T-cell (primary cell): ENCODE data around the gene TNK1. TPM values are rescaled to one million over a fixed set of nuclear protein-coding genes. Genes with fewer than 3 reads are reported as not detected.

Experiments used
- ATAC-seq, 4 experiments: fragments of 200-7000 bp in 3 of 4; fragments of 150-1000 bp in 1 of 4; cut with Tn5 transposase; replicated peaks in 1 of 4; 1 replicate in 3 of 4; 2 replicates in 1 of 4; pipeline ENCODE4 v1.10.0; 2021; ENCODE audit warnings: moderate library complexity in 3 of 4, mild to moderate bottlenecking in 2 of 4, moderate number of reproducible peaks in 1 of 4
- CTCF ChIA-PET, 2 donors: fragments of 300-600 bp; sonication (Branson Sonifier 250); formaldehyde crosslinking; loops; one replicate each; lab custom pipeline; 2022; ENCODE audit warnings: antibody characterized with exemption in 2 of 2; lab: Charles Lee
- POLR2A ChIA-PET, 2 donors: fragments of 300-600 bp; sonication (Branson Sonifier 250); formaldehyde crosslinking; loops; one replicate each; lab custom pipeline; 2022; ENCODE audit warnings: antibody characterized with exemption in 2 of 2; lab: Charles Lee
- DNase-seq, 35 experiments: peaks; one replicate each; pipeline versions ENCODE4 v3.0.0 to v3.0.0-alpha.2; 2013 to 2023
- H3K27ac ChIP-seq: one replicate; pipeline ENCODE4 v1.5.1; 2013; ENCODE audit warnings: low read length
- H3K27me3 ChIP-seq, 2 experiments: replicated peaks in 1 of 2; 1 replicate in 1 of 2; 2 replicates in 1 of 2; pipeline versions ENCODE4 v1.6.1 to v1.7.0; 2013; ENCODE audit warnings: low read length in 1 of 2, mixed read lengths in 1 of 2; ENCODE audit not compliant: control insufficient read depth in 2 of 2, insufficient read depth in 2 of 2; ENCODE audit errors: extremely low read depth in 1 of 2
- H3K36me3 ChIP-seq, 2 donors: 1 replicate in 1 of 2; 2 replicates in 1 of 2; pipeline versions ENCODE4 v1.6.1 to v1.7.0; 2013; ENCODE audit warnings: low read length in 1 of 2; ENCODE audit not compliant: control insufficient read depth in 2 of 2, insufficient read depth in 1 of 2; ENCODE audit errors: extremely low read depth in 1 of 2
- H3K4me1 ChIP-seq, 2 experiments: 1 replicate in 1 of 2; 2 replicates in 1 of 2; pipeline versions ENCODE4 v1.6.1 to v1.7.0; 2013; ENCODE audit warnings: low read length in 2 of 2, mixed read lengths in 1 of 2; ENCODE audit not compliant: insufficient read depth in 2 of 2, control insufficient read depth in 1 of 2; ENCODE audit errors: extremely low read depth in 1 of 2
- H3K4me3 ChIP-seq, 2 donors: 1 replicate in 1 of 2; 2 replicates in 1 of 2; pipeline versions ENCODE4 v1.5.1 to v1.7.0; 2013; ENCODE audit warnings: mild to moderate bottlenecking in 2 of 2, low read length in 1 of 2, moderate library complexity in 1 of 2; ENCODE audit not compliant: control insufficient read depth in 1 of 2; ENCODE audit errors: extremely low read depth in 1 of 2
- H3K9me3 ChIP-seq: 2 replicates; pipeline ENCODE4 v1.7.0; 2013
- H3K27ac Mint-ChIP-seq, 2 donors: one replicate each; pipeline ENCODE4 v1.8.0; 2020 to 2021; ENCODE audit warnings: mild to moderate bottlenecking in 2 of 2, mixed read lengths in 2 of 2
- H3K27me3 Mint-ChIP-seq, 2 donors: one replicate each; pipeline ENCODE4 v1.8.0; 2021 to 2022; ENCODE audit warnings: mixed read lengths in 2 of 2
- H3K36me3 Mint-ChIP-seq: one replicate; pipeline ENCODE4 v1.8.0; 2021; ENCODE audit warnings: mixed read lengths
- H3K4me1 Mint-ChIP-seq, 3 donors: one replicate each; pipeline ENCODE4 v1.8.0; 2020 to 2022; ENCODE audit warnings: mixed read lengths in 3 of 3, mild to moderate bottlenecking in 1 of 3
- H3K4me3 Mint-ChIP-seq, 3 donors: one replicate each; pipeline ENCODE4 v1.8.0; 2020 to 2022; ENCODE audit warnings: mild to moderate bottlenecking in 3 of 3, mixed read lengths in 3 of 3, moderate library complexity in 3 of 3
- H3K9me3 Mint-ChIP-seq, 3 donors: one replicate each; pipeline ENCODE4 v1.8.0; 2020 to 2022; ENCODE audit warnings: mixed read lengths in 3 of 3
- WGBS: methylation state at CpG from one replicate; pipeline ENCODE4 v1.1.5; 2013; ENCODE audit warnings: missing lambda C conversion rate; ENCODE audit not compliant: insufficient coverage; 5-methylcytosine and 5-hydroxymethylcytosine counted together
- total RNA-seq, 35 experiments: library from RNA in 6 of 35; stranded (reverse) in 6 of 35; fragments of 120-200 nt in 1 of 35; gene quantifications; one replicate each; pipeline versions ENCODE4 v1.2.1 to v1.2.4 and lab custom pipeline; 2013 to 2026

Gene TNK1
- total RNA-seq, 5 donors from 2014 or later (not counting 1 experiment from before 2014, with no cell fraction given) = 5.7 to 18.3 (median 16.0) TPM

GRCh38 chr17:7388856-7389255 lies 8.0 kb downstream of the TNK1 start:
- Histone ChIP-seq H3K9me3 (no peaks in the 10 kb centered on the region), H3K27me3 (no peaks in the 10 kb centered on the region), H3K4me3 (no peak overlapping the region), H3K36me3 (peaks cover 20 to 51% of the 10 kb centered on the region in 2 donors), H3K27ac (no peak overlapping the region), H3K4me1 (peaks cover 10 to 58% of the 10 kb centered on the region in 2 experiments)
- DNase-seq (no peak), ATAC-seq (no peak)
- H3K4me1 Mint-ChIP-seq = peaks cover 30 to 39% (median 38%) of the 10 kb centered on the region in 3 donors
- ChIA-PET POLR2A (no interaction called here), CTCF (no interaction called here)
- no peak overlapping the region for H3K4me3 Mint-ChIP-seq
- no peaks in the 10 kb centered on the region for H3K9me3 Mint-ChIP-seq
- 99% methylated on average over 10 of the region's 10 CpGs for WGBS
- H3K27me3 Mint-ChIP-seq = no peaks in the 10 kb centered on the region
- H3K27ac Mint-ChIP-seq = no peak overlapping the region
- H3K36me3 Mint-ChIP-seq = peaks cover 19% of the 10 kb centered on the region

DNA sequence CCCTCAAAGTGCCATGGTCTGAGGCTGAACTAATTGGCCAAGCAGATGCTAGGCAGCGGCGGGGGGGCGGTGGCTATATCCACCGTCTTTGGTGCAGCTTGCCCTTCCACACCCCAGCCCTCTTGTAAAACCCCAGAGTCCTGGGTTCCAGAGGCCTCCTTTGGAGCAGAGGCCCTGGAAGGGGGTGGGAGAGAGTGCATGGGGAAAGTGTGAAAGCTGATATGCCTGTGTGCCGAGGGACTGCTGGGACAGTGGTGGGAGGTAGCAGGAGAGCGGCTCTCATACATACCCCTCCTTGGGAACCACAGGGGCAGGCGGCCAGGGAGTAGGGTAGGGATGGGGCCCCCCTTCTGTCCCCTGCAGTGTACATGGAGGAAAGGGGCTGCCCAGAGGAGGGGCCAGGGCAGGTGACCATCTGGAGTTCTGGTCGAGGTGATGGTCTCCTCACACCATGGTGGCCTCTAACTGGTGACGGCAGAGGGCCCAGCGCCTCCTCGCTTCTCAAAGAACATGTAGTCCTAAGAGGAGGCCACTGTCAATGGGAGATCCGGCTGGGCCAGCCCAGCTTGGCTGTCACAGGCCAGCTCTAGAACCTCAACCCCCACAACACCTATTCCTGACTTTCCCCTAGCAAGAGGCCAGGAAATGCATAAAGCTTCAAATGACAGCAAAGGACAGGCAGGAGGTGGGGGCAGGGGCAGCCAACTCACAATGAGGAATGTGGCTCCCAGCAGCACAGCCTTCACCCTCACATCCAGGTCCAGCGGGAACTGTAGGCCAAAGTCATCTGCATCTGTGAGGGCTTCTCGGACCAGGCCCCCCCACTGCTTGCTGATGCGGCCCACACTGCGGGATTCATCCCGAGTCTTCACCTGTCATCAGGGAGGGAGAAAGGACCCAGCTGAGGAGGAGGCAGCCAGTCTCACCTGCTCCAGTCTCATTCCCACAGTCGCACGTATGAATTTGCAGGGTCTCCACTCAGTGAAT lies 9.3 kb downstream of the TNK1 start:
- no peaks in the 10 kb centered on the region for H3K9me3 ChIP-seq
- Mint-ChIP-seq H3K9me3 (no peaks in the 10 kb centered on the region), H3K27me3 (no peaks in the 10 kb centered on the region), H3K36me3 (peaks cover 19% of the 10 kb centered on the region), H3K4me3 (no peak overlapping the region), H3K4me1 (peaks cover 31 to 41% (median 39%) of the 10 kb centered on the region in 3 donors), H3K27ac (no peak overlapping the region)
- ChIA-PET CTCF (interaction anchor here in 1 of 2 donors (0.6 kb wide), 1 partner anchor 127 kb away, joined by 4 read pairs; no protein-coding TSS in a partner anchor), POLR2A (interaction anchor here in 1 of 2 donors (0.7 kb wide), 1 partner anchor 54 kb away, joined by 3 read pairs; the partner anchor contains the start of gene ACAP1)
- 97% methylated on average over 9 of the region's 19 CpGs for WGBS
- DNase-seq (no peak), ATAC-seq (no peak)
- peaks cover 10 to 55% of the 10 kb centered on the region in 2 experiments for H3K4me1 ChIP-seq
- peaks cover 20 to 51% of the 10 kb centered on the region in 2 donors for H3K36me3 ChIP-seq
- H3K4me3 ChIP-seq = no peak overlapping the region
- no peaks in the 10 kb centered on the region for H3K27me3 ChIP-seq
- no peak overlapping the region for H3K27ac ChIP-seq

- Mint-ChIP-seq H3K36me3 (peaks cover 19% of the 10 kb centered on the region), H3K27ac (peak overlapping the region in 1 of 2 donors; percentile 76), H3K4me1 (peaks cover 32 to 43% (median 41%) of the 10 kb centered on the region in 3 donors), H3K9me3 (no peaks in the 10 kb centered on the region), H3K4me3 (peak overlapping the region in 2 of 3 donors; percentile 37 to 75), H3K27me3 (no peaks in the 10 kb centered on the region)
- peaks cover 20 to 51% of the 10 kb centered on the region in 2 donors for H3K36me3 ChIP-seq
- no peaks in the 10 kb centered on the region for H3K27me3 ChIP-seq
- ChIA-PET POLR2A (interaction anchor here in 1 of 2 donors (0.7 kb wide), 1 partner anchor 55 kb away, joined by 3 read pairs; the partner anchor contains the start of gene ACAP1), CTCF (interaction anchor here in 1 of 2 donors (0.5 kb wide), 1 partner anchor 182 kb away, joined by 3 read pairs; no protein-coding TSS in a partner anchor)
- peaks cover 10 to 57% of the 10 kb centered on the region in 2 experiments for H3K4me1 ChIP-seq
- DNase-seq (no peak), ATAC-seq (no peak)
- no peak overlapping the region for H3K4me3 ChIP-seq
- no peak overlapping the region for H3K27ac ChIP-seq
- no peaks in the 10 kb centered on the region for H3K9me3 ChIP-seq
- 37% methylated on average over 2 of the region's 2 CpGs for WGBS
Observed at GRCh38 chr17:7391307-7391706, 10.4 kb downstream of the TNK1 start.

DNA sequence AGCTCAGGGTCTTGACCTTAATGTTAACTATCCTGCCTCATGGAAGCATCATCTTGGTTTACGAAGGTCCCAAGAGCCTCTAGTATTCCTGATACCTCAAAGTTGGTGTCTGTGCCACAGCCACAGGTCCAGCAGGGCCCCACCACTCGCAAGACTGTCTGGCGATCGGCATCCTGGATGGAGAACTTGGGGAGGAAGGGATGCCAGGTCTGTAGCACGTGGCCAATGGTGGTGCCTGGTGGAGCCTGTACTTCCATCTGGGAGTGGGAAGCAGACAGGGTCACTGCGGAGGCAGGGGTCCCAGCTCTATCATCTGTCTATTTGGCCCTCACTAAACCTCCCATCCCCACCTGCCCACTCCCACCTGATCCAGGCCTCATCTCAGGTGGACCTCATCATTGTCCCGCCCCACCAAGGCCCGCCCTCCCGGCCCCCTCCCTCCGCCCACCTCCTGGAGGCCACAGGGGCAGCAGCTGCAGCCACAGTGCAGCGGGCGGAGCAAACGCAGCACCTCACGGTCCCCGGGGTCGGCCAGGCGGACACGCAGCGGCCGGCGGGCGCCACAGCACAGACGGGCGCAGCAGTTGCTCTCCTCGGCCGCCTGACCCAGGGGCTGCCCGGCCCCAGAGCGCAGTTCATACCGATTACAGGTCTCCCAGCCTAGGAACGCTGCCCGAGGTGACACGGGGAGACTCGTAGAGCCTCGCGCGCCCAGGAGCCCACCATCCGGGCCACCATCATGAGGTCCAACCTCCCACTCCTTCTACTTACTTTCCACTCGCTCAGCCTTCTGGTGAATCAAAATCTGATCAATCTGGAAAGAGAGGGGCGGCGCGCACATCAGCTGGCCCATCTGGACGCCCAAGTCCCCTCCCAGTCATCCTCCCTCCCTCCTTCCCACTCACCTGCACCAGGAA lies 12.1 kb downstream of the TNK1 start:
- Mint-ChIP-seq H3K4me1 (peaks cover 32 to 43% (median 41%) of the 10 kb centered on the region in 3 donors), H3K27ac (peak overlapping the region; percentile 74 to 76), H3K9me3 (no peaks in the 10 kb centered on the region), H3K36me3 (peaks cover 19% of the 10 kb centered on the region), H3K27me3 (no peaks in the 10 kb centered on the region), H3K4me3 (peak overlapping the region; percentile 91 to 96 (median 93))
- H3K27me3 ChIP-seq = no peaks in the 10 kb centered on the region
- H3K4me3 ChIP-seq = peak overlapping the region; percentile 80 to 97
- peaks cover 10 to 57% of the 10 kb centered on the region in 2 experiments for H3K4me1 ChIP-seq
- DNase-seq = no peak
- ChIA-PET POLR2A (interaction anchor here in 1 of 2 donors (0.6 kb wide), 1 partner anchor 669 kb away, joined by 5 read pairs; no protein-coding TSS in a partner anchor), CTCF (no interaction called here)
- no peak for ATAC-seq
- peak overlapping the region; percentile 66 for H3K27ac ChIP-seq
- H3K9me3 ChIP-seq = no peaks in the 10 kb centered on the region
- peaks cover 17 to 44% of the 10 kb centered on the region in 2 donors for H3K36me3 ChIP-seq
- WGBS = 91% methylated on average over 30 of the region's 42 CpGs

- peaks cover 10 to 57% of the 10 kb centered on the region in 2 experiments for H3K4me1 ChIP-seq
- peak overlapping the region; percentile 66 for H3K27ac ChIP-seq
- H3K36me3 Mint-ChIP-seq = peaks cover 19% of the 10 kb centered on the region
- peak in 27 of 35 experiments; percentile 31 to 83 (median 60) for DNase-seq
- H3K27me3 ChIP-seq = no peaks in the 10 kb centered on the region
- H3K9me3 Mint-ChIP-seq = no peaks in the 10 kb centered on the region
- H3K27me3 Mint-ChIP-seq = no peaks in the 10 kb centered on the region
- ChIA-PET CTCF (interaction anchor here in 1 of 2 donors (0.6 kb wide), 2 partner anchors 10 to 1525 kb away, joined by 3 read pairs; partner anchors contain the start of gene TMEM256), POLR2A (interaction anchor here in 1 of 2 donors (0.6 to 1.0 kb wide), 2 partner anchors 10 to 668 kb away, joined by 5 read pairs; partner anchors contain the start of gene TMEM256)
- peak overlapping the region; percentile 89 to 90 for H3K27ac Mint-ChIP-seq
- peak overlapping the region; percentile 91 to 96 (median 93) for H3K4me3 Mint-ChIP-seq
- peak overlapping the region; percentile 80 to 97 for H3K4me3 ChIP-seq
- no peaks in the 10 kb centered on the region for H3K9me3 ChIP-seq
- peak; percentile 62 to 76 (median 63) for ATAC-seq
- peaks cover 32 to 43% (median 41%) of the 10 kb centered on the region in 3 donors for H3K4me1 Mint-ChIP-seq
- peaks cover 16 to 39% of the 10 kb centered on the region in 2 donors for H3K36me3 ChIP-seq
- 1% methylated on average over 40 of the region's 48 CpGs for WGBS
Observed at GRCh38 chr17:7393613-7394451, 12.9 kb downstream of the TNK1 start.
